Measurements from ENCODE around the gene FAM186B. TPM values are rescaled to one million over a fixed set of nuclear protein-coding genes. Genes with fewer than 3 reads are reported as not detected.

FAM186B gene
- total RNA-seq, 1 experiment from 2014 or later = 0.39 TPM

DNA sequence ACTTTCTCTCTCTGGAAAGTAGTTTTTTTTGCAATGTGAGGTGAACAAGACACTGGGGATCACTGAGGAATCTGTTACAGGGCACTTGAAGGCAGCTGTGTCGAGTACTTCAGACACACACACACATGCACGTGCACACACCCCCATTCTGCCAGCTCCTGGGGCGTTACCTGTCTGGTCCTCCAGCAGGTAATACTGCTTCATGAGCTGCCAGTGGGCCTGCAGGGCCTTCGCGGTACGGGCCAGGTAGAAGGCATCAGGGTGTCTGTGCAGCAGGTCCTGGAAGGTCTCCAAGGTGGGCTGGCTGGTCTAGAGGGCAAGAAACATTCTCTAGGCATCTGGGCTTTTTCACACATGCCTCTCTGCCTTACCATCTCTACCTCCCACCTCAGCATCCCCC, 42.6 kb downstream of the FAM186B start:
- Mint-ChIP-seq H3K27me3 (ENCODE audit: low read depth) (no peaks in the 10 kb centered on the region), H3K4me3 (no peak overlapping the region), H3K4me1 (peaks cover 6% of the 10 kb centered on the region), H3K9me3 (no peaks in the 10 kb centered on the region), H3K27ac (no peak overlapping the region), H3K36me3 (peaks cover 50% of the 10 kb centered on the region)
- ATAC-seq (no peak), DNase-seq (ENCODE audit: low spot score) (no peak)
- POLR2A ChIA-PET = no interaction called here
- TF ChIP-seq ATF1 (CRISPR knock-in tag; IDR thresholded peaks at IDR 0.05) (no peak), NFATC4 (CRISPR knock-in tag; IDR thresholded peaks at IDR 0.05) (no peak), FOXP1 (CRISPR knock-in tag; IDR thresholded peaks at IDR 0.05; ENCODE audit: borderline replicate concordance) (no peak), ZNF396 (CRISPR knock-in tag; IDR thresholded peaks at IDR 0.05; ENCODE audit: borderline replicate concordance) (no peak), ETV6 (CRISPR knock-in tag; IDR thresholded peaks at IDR 0.05) (no peak), SMAD4 (CRISPR knock-in tag; IDR thresholded peaks at IDR 0.05) (no peak), NR2C2 (CRISPR knock-in tag; IDR thresholded peaks at IDR 0.05) (no peak), FOXJ3 (CRISPR knock-in tag; IDR thresholded peaks at IDR 0.05; ENCODE audit: borderline replicate concordance) (no peak)
- TF ChIP-seq, protein P1, sequence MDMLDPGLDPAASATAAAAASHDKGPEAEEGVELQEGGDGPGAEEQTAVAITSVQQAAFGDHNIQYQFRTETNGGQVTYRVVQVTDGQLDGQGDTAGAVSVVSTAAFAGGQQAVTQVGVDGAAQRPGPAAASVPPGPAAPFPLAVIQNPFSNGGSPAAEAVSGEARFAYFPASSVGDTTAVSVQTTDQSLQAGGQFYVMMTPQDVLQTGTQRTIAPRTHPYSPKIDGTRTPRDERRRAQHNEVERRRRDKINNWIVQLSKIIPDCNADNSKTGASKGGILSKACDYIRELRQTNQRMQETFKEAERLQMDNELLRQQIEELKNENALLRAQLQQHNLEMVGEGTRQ (CRISPR knock-in tag; IDR thresholded peaks at IDR 0.05) = no peak
- TF ChIP-seq, protein P2, sequence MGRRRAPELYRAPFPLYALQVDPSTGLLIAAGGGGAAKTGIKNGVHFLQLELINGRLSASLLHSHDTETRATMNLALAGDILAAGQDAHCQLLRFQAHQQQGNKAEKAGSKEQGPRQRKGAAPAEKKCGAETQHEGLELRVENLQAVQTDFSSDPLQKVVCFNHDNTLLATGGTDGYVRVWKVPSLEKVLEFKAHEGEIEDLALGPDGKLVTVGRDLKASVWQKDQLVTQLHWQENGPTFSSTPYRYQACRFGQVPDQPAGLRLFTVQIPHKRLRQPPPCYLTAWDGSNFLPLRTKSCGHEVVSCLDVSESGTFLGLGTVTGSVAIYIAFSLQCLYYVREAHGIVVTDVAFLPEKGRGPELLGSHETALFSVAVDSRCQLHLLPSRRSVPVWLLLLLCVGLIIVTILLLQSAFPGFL (CRISPR knock-in tag; IDR thresholded peaks at IDR 0.05; ENCODE audit: borderline replicate concordance) = no peak
- TF ChIP-seq, protein P3, sequence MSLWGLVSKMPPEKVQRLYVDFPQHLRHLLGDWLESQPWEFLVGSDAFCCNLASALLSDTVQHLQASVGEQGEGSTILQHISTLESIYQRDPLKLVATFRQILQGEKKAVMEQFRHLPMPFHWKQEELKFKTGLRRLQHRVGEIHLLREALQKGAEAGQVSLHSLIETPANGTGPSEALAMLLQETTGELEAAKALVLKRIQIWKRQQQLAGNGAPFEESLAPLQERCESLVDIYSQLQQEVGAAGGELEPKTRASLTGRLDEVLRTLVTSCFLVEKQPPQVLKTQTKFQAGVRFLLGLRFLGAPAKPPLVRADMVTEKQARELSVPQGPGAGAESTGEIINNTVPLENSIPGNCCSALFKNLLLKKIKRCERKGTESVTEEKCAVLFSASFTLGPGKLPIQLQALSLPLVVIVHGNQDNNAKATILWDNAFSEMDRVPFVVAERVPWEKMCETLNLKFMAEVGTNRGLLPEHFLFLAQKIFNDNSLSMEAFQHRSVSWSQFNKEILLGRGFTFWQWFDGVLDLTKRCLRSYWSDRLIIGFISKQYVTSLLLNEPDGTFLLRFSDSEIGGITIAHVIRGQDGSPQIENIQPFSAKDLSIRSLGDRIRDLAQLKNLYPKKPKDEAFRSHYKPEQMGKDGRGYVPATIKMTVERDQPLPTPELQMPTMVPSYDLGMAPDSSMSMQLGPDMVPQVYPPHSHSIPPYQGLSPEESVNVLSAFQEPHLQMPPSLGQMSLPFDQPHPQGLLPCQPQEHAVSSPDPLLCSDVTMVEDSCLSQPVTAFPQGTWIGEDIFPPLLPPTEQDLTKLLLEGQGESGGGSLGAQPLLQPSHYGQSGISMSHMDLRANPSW (CRISPR knock-in tag; conservative IDR thresholded peaks at IDR 0.05; ENCODE audit: low read depth) = no peak
- CTCF ChIA-PET = interaction anchor here (0.9 to 1.7 kb wide), 2 partner anchors 9 to 17 kb away, joined by 4 to 8 read pairs; no protein-coding TSS in a partner anchor

DNA sequence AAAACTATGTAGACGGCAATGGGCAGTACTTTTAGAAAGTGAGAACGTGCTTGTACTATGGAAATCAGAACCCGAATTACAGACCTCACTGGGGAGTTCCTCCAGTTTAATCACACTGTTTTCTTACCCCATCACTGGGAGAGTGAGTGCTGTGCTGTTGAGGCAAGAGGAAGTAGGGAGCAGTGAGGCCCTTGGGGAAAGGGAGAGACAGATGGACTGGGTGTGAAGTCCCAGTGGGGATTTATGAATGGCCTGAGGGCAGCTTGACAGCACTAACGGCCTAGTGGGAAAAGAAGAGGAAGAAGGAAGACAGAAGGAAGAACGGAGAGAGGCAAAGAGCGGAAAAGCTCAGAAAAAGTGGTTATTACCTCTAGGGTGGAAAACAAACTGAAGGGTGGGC, 43.2 kb downstream of the FAM186B start:
- ATAC-seq = no peak
- no peaks in the 10 kb centered on the region for H3K9me3 Mint-ChIP-seq
- ChIA-PET POLR2A (no interaction called here), CTCF (interaction anchor here (1.2 to 1.4 kb wide), 2 partner anchors 10 to 19 kb away, joined by 3 to 4 read pairs; no protein-coding TSS in a partner anchor)
- H3K27me3 Mint-ChIP-seq (ENCODE audit: low read depth) = no peaks in the 10 kb centered on the region
- H3K36me3 Mint-ChIP-seq = peaks cover 50% of the 10 kb centered on the region
- no peak overlapping the region for H3K4me3 Mint-ChIP-seq
- no peak for DNase-seq (ENCODE audit: low spot score)
- no peak overlapping the region for H3K27ac Mint-ChIP-seq
- H3K4me1 Mint-ChIP-seq = peaks cover 3% of the 10 kb centered on the region
- TF ChIP-seq, protein P4, sequence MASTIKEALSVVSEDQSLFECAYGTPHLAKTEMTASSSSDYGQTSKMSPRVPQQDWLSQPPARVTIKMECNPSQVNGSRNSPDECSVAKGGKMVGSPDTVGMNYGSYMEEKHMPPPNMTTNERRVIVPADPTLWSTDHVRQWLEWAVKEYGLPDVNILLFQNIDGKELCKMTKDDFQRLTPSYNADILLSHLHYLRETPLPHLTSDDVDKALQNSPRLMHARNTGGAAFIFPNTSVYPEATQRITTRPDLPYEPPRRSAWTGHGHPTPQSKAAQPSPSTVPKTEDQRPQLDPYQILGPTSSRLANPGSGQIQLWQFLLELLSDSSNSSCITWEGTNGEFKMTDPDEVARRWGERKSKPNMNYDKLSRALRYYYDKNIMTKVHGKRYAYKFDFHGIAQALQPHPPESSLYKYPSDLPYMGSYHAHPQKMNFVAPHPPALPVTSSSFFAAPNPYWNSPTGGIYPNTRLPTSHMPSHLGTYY (CRISPR knock-in tag; IDR thresholded peaks at IDR 0.05) = no peak
- TF ChIP-seq ZNF423 (CRISPR knock-in tag; IDR thresholded peaks at IDR 0.05) = no peak
- TF ChIP-seq, protein P5, sequence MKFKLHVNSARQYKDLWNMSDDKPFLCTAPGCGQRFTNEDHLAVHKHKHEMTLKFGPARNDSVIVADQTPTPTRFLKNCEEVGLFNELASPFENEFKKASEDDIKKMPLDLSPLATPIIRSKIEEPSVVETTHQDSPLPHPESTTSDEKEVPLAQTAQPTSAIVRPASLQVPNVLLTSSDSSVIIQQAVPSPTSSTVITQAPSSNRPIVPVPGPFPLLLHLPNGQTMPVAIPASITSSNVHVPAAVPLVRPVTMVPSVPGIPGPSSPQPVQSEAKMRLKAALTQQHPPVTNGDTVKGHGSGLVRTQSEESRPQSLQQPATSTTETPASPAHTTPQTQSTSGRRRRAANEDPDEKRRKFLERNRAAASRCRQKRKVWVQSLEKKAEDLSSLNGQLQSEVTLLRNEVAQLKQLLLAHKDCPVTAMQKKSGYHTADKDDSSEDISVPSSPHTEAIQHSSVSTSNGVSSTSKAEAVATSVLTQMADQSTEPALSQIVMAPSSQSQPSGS (CRISPR knock-in tag; IDR thresholded peaks at IDR 0.05; ENCODE audit: borderline replicate concordance, low read depth) = no peak
- TF ChIP-seq, protein P6, sequence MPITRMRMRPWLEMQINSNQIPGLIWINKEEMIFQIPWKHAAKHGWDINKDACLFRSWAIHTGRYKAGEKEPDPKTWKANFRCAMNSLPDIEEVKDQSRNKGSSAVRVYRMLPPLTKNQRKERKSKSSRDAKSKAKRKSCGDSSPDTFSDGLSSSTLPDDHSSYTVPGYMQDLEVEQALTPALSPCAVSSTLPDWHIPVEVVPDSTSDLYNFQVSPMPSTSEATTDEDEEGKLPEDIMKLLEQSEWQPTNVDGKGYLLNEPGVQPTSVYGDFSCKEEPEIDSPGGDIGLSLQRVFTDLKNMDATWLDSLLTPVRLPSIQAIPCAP (CRISPR knock-in tag; IDR thresholded peaks at IDR 0.05) = no peak
- TF ChIP-seq CREM (CRISPR knock-in tag; IDR thresholded peaks at IDR 0.05) = no peak
- TF ChIP-seq, protein P7, sequence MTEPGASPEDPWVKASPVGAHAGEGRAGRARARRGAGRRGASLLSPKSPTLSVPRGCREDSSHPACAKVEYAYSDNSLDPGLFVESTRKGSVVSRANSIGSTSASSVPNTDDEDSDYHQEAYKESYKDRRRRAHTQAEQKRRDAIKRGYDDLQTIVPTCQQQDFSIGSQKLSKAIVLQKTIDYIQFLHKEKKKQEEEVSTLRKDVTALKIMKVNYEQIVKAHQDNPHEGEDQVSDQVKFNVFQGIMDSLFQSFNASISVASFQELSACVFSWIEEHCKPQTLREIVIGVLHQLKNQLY (CRISPR knock-in tag; IDR thresholded peaks at IDR 0.05) = no peak
- TF ChIP-seq, protein P8, sequence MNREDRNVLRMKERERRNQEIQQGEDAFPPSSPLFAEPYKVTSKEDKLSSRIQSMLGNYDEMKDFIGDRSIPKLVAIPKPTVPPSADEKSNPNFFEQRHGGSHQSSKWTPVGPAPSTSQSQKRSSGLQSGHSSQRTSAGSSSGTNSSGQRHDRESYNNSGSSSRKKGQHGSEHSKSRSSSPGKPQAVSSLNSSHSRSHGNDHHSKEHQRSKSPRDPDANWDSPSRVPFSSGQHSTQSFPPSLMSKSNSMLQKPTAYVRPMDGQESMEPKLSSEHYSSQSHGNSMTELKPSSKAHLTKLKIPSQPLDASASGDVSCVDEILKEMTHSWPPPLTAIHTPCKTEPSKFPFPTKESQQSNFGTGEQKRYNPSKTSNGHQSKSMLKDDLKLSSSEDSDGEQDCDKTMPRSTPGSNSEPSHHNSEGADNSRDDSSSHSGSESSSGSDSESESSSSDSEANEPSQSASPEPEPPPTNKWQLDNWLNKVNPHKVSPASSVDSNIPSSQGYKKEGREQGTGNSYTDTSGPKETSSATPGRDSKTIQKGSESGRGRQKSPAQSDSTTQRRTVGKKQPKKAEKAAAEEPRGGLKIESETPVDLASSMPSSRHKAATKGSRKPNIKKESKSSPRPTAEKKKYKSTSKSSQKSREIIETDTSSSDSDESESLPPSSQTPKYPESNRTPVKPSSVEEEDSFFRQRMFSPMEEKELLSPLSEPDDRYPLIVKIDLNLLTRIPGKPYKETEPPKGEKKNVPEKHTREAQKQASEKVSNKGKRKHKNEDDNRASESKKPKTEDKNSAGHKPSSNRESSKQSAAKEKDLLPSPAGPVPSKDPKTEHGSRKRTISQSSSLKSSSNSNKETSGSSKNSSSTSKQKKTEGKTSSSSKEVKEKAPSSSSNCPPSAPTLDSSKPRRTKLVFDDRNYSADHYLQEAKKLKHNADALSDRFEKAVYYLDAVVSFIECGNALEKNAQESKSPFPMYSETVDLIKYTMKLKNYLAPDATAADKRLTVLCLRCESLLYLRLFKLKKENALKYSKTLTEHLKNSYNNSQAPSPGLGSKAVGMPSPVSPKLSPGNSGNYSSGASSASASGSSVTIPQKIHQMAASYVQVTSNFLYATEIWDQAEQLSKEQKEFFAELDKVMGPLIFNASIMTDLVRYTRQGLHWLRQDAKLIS (CRISPR knock-in tag; IDR thresholded peaks at IDR 0.05; ENCODE audit: borderline replicate concordance) = no peak
- no peak for TF ChIP-seq MXD4 (CRISPR knock-in tag; IDR thresholded peaks at IDR 0.05; ENCODE audit: borderline replicate concordance)
- TF ChIP-seq KAT7 (CRISPR knock-in tag; IDR thresholded peaks at IDR 0.05; ENCODE audit: borderline replicate concordance) = no peak
- no peak for TF ChIP-seq IRF2 (CRISPR knock-in tag; IDR thresholded peaks at IDR 0.05; ENCODE audit: borderline replicate concordance, low read depth)

All from WTC11 (cell line).